NCI-H146 treated with DMSO at 0.1 percent for 48 hours (cell line): ENCODE measurements around the gene CHST3.

Experiments
- DNase-seq: peaks from one replicate; lab custom pipeline; 2025; ENCODE audit not compliant: unreplicated experiment; lab: John Stamatoyannopoulos, UW

The CHST3 gene

GRCh38 chr10:72050873-72051272, 86.7 kb downstream of the CHST3 start:
- DNase-seq = no peak

- no peak for DNase-seq
Measured at GRCh38 chr10:72053690-72054089, 89.5 kb downstream of the CHST3 start.

- DNase-seq = no peak
Measured at GRCh38 chr10:72056113-72056512, 91.9 kb downstream of the CHST3 start.

GRCh38 chr10:72056932-72057751, 92.9 kb downstream of the CHST3 start:
- DNase-seq = no peak

GRCh38 chr10:72058347-72058898, 94.2 kb downstream of the CHST3 start:
- DNase-seq = no peak

GRCh38 chr10:72058989-72059842, 95.0 kb downstream of the CHST3 start:
- DNase-seq = no peak

- no peak for DNase-seq
Measured at GRCh38 chr10:72059843-72060822, 95.9 kb downstream of the CHST3 start.

GRCh38 chr10:72061491-72061890, 97.3 kb downstream of the CHST3 start:
- no peak for DNase-seq

- DNase-seq = no peak
Measured at GRCh38 chr10:72061930-72062329, 97.7 kb downstream of the CHST3 start.

GRCh38 chr10:72062382-72062781, 98.2 kb downstream of the CHST3 start:
- no peak for DNase-seq
